T-cell (primary cell): ENCODE data around the gene NUSAP1. TPM values are rescaled to one million over a fixed set of nuclear protein-coding genes. Genes with fewer than 3 reads are reported as not detected.
A peak's percentile ranks its signal among the peaks of the same experiment; 100 is the strongest.

Experiments
- ATAC-seq, 4 experiments: fragments of 200-7000 bp in 3 of 4; fragments of 150-1000 bp in 1 of 4; cut with Tn5 transposase; replicated peaks in 1 of 4; 1 replicate in 3 of 4; 2 replicates in 1 of 4; pipeline ENCODE4 v1.10.0; 2021; ENCODE audit warnings: moderate library complexity in 3 of 4, mild to moderate bottlenecking in 2 of 4, moderate number of reproducible peaks in 1 of 4
- CTCF ChIA-PET, 2 donors: fragments of 300-600 bp; sonication (Branson Sonifier 250); formaldehyde crosslinking; loops; one replicate each; lab custom pipeline; 2022; ENCODE audit warnings: antibody characterized with exemption in 2 of 2; lab: Charles Lee
- POLR2A ChIA-PET, 2 donors: fragments of 300-600 bp; sonication (Branson Sonifier 250); formaldehyde crosslinking; loops; one replicate each; lab custom pipeline; 2022; ENCODE audit warnings: antibody characterized with exemption in 2 of 2; lab: Charles Lee
- DNase-seq, 35 experiments: peaks; one replicate each; pipeline versions ENCODE4 v3.0.0 to v3.0.0-alpha.2; 2013 to 2023
- H3K27ac ChIP-seq: one replicate; pipeline ENCODE4 v1.5.1; 2013; ENCODE audit warnings: low read length
- H3K27me3 ChIP-seq, 2 experiments: replicated peaks in 1 of 2; 1 replicate in 1 of 2; 2 replicates in 1 of 2; pipeline versions ENCODE4 v1.6.1 to v1.7.0; 2013; ENCODE audit warnings: low read length in 1 of 2, mixed read lengths in 1 of 2; ENCODE audit not compliant: control insufficient read depth in 2 of 2, insufficient read depth in 2 of 2; ENCODE audit errors: extremely low read depth in 1 of 2
- H3K36me3 ChIP-seq, 2 donors: 1 replicate in 1 of 2; 2 replicates in 1 of 2; pipeline versions ENCODE4 v1.6.1 to v1.7.0; 2013; ENCODE audit warnings: low read length in 1 of 2; ENCODE audit not compliant: control insufficient read depth in 2 of 2, insufficient read depth in 1 of 2; ENCODE audit errors: extremely low read depth in 1 of 2
- H3K4me1 ChIP-seq, 2 experiments: 1 replicate in 1 of 2; 2 replicates in 1 of 2; pipeline versions ENCODE4 v1.6.1 to v1.7.0; 2013; ENCODE audit warnings: low read length in 2 of 2, mixed read lengths in 1 of 2; ENCODE audit not compliant: insufficient read depth in 2 of 2, control insufficient read depth in 1 of 2; ENCODE audit errors: extremely low read depth in 1 of 2
- H3K4me3 ChIP-seq, 2 donors: 1 replicate in 1 of 2; 2 replicates in 1 of 2; pipeline versions ENCODE4 v1.5.1 to v1.7.0; 2013; ENCODE audit warnings: mild to moderate bottlenecking in 2 of 2, low read length in 1 of 2, moderate library complexity in 1 of 2; ENCODE audit not compliant: control insufficient read depth in 1 of 2; ENCODE audit errors: extremely low read depth in 1 of 2
- H3K9me3 ChIP-seq: 2 replicates; pipeline ENCODE4 v1.7.0; 2013
- H3K27ac Mint-ChIP-seq, 2 donors: one replicate each; pipeline ENCODE4 v1.8.0; 2020 to 2021; ENCODE audit warnings: mild to moderate bottlenecking in 2 of 2, mixed read lengths in 2 of 2
- H3K27me3 Mint-ChIP-seq, 2 donors: one replicate each; pipeline ENCODE4 v1.8.0; 2021 to 2022; ENCODE audit warnings: mixed read lengths in 2 of 2
- H3K36me3 Mint-ChIP-seq: one replicate; pipeline ENCODE4 v1.8.0; 2021; ENCODE audit warnings: mixed read lengths
- H3K4me1 Mint-ChIP-seq, 3 donors: one replicate each; pipeline ENCODE4 v1.8.0; 2020 to 2022; ENCODE audit warnings: mixed read lengths in 3 of 3, mild to moderate bottlenecking in 1 of 3
- H3K4me3 Mint-ChIP-seq, 3 donors: one replicate each; pipeline ENCODE4 v1.8.0; 2020 to 2022; ENCODE audit warnings: mild to moderate bottlenecking in 3 of 3, mixed read lengths in 3 of 3, moderate library complexity in 3 of 3
- H3K9me3 Mint-ChIP-seq, 3 donors: one replicate each; pipeline ENCODE4 v1.8.0; 2020 to 2022; ENCODE audit warnings: mixed read lengths in 3 of 3
- WGBS: methylation state at CpG from one replicate; pipeline ENCODE4 v1.1.5; 2013; ENCODE audit warnings: missing lambda C conversion rate; ENCODE audit not compliant: insufficient coverage; 5-methylcytosine and 5-hydroxymethylcytosine counted together
- total RNA-seq, 35 experiments: library from RNA in 6 of 35; stranded (reverse) in 6 of 35; fragments of 120-200 nt in 1 of 35; gene quantifications; one replicate each; pipeline versions ENCODE4 v1.2.1 to v1.2.4 and lab custom pipeline; 2013 to 2026

Gene NUSAP1
- total RNA-seq, 5 donors from 2014 or later (not counting 1 experiment from before 2014, with no cell fraction given) = 5.4 to 9.4 (median 7.0) TPM

DNA sequence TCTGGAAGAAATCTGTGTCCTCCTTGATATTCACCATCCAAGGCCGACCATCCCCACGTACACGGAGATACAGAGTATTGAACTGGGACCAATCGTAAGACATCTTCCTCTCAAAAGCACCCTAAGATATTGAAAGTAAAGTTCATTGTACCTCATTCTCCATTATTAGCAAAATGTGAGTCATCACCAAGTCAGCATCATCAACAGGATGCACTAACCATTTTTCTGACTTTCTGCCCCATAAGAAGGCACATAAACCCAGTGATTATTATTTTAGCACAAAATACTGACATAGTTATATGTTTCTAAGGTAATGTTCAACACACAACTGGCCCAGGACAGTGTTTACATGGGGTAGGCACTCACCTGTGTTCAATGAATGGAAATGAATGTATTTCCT lies 62.2 kb downstream of the NUSAP1 start:
- ATAC-seq (no peak), DNase-seq (no peak)
- H3K27ac ChIP-seq = no peak overlapping the region
- no peak overlapping the region for H3K4me3 Mint-ChIP-seq
- H3K9me3 Mint-ChIP-seq = no peaks in the 10 kb centered on the region
- H3K9me3 ChIP-seq = no peaks in the 10 kb centered on the region
- H3K4me1 ChIP-seq = no peaks in the 10 kb centered on the region
- POLR2A ChIA-PET = no interaction called here
- no peaks in the 10 kb centered on the region for H3K27me3 ChIP-seq
- H3K4me1 Mint-ChIP-seq = peaks cover 18 to 22% (median 20%) of the 10 kb centered on the region in 3 donors
- CTCF ChIA-PET = no interaction called here
- no peak overlapping the region for H3K4me3 ChIP-seq
- H3K36me3 Mint-ChIP-seq = peaks cover 24% of the 10 kb centered on the region
- no peak overlapping the region for H3K27ac Mint-ChIP-seq
- H3K36me3 ChIP-seq = peaks cover 7 to 27% of the 10 kb centered on the region in 2 donors
- no CpG with 5 or more reads among the region's 4 CpGs for WGBS
- H3K27me3 Mint-ChIP-seq = no peaks in the 10 kb centered on the region

DNA sequence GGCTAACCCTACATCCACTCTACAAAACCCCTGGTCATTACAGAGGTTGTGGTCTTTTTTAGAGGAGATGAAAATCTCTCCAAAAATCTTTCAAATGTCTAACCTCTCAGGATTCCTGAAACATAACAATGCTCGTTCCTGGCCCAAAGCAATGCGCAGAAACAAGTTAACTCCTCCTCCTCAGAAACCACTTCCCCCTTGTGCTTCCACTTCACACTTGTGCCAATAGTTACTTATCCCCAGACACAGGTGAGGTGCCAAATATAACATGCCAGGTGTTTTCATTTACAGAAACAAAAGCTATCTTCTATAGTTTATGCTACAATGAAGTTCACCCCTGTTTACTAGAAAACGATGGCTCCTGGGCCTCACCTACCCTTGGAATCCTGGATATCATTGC lies 63.4 kb downstream of the NUSAP1 start:
- Mint-ChIP-seq H3K4me3 (peak overlapping the region in 1 of 3 donors; percentile 40), H3K27ac (peak overlapping the region in 1 of 2 donors; percentile 47)
- peaks cover 7 to 27% of the 10 kb centered on the region in 2 donors for H3K36me3 ChIP-seq

GRCh38 chr15:41401904-41402267 lies 69.2 kb downstream of the NUSAP1 start:
- no peaks in the 10 kb centered on the region for H3K9me3 Mint-ChIP-seq
- H3K27ac Mint-ChIP-seq = peak overlapping the region; percentile 92 to 95
- Histone ChIP-seq H3K27me3 (no peaks in the 10 kb centered on the region), H3K36me3 (no peaks in the 10 kb centered on the region), H3K27ac (peak overlapping the region; percentile 78), H3K9me3 (no peaks in the 10 kb centered on the region), H3K4me3 (peak overlapping the region; percentile 82 to 94), H3K4me1 (peaks cover 2 to 19% of the 10 kb centered on the region in 2 experiments)
- ChIA-PET POLR2A (no interaction called here), CTCF (no interaction called here)
- ATAC-seq (peak in 2 of 4 experiments; percentile 11 to 14), DNase-seq (no peak)
- no peaks in the 10 kb centered on the region for H3K36me3 Mint-ChIP-seq
- WGBS = 0% methylated on average over 1 of the region's 9 CpGs
- peak overlapping the region; percentile 91 to 92 (median 91) for H3K4me3 Mint-ChIP-seq
- peaks cover 20 to 24% (median 20%) of the 10 kb centered on the region in 3 donors for H3K4me1 Mint-ChIP-seq
- no peaks in the 10 kb centered on the region for H3K27me3 Mint-ChIP-seq

More for the DNA sequence above, 63.4 kb downstream of the NUSAP1 start:
- peaks cover 24% of the 10 kb centered on the region for H3K36me3 Mint-ChIP-seq
- no peaks in the 10 kb centered on the region for H3K27me3 Mint-ChIP-seq
- H3K4me1 Mint-ChIP-seq = peaks cover 22 to 25% (median 22%) of the 10 kb centered on the region in 3 donors
- DNase-seq (no peak), ATAC-seq (no peak)
- ChIA-PET POLR2A (no interaction called here), CTCF (interaction anchor here in 1 of 2 donors (0.7 kb wide), 1 partner anchor 49 kb away, joined by 3 read pairs; no protein-coding TSS in a partner anchor)
- 79% methylated on average over 3 of the region's 3 CpGs for WGBS
- no peaks in the 10 kb centered on the region for H3K9me3 ChIP-seq
- no peak overlapping the region for H3K27ac ChIP-seq
- no peaks in the 10 kb centered on the region for H3K9me3 Mint-ChIP-seq
- H3K27me3 ChIP-seq = no peaks in the 10 kb centered on the region
- H3K4me3 ChIP-seq = no peak overlapping the region
- peaks cover 0 to 4% of the 10 kb centered on the region in 2 experiments for H3K4me1 ChIP-seq

- Mint-ChIP-seq H3K27me3 (no peaks in the 10 kb centered on the region), H3K27ac (no peak overlapping the region), H3K4me3 (no peak overlapping the region), H3K4me1 (peaks cover 11 to 20% (median 15%) of the 10 kb centered on the region in 3 donors), H3K9me3 (no peaks in the 10 kb centered on the region), H3K36me3 (no peaks in the 10 kb centered on the region)
- Histone ChIP-seq H3K9me3 (no peaks in the 10 kb centered on the region), H3K27me3 (no peaks in the 10 kb centered on the region), H3K4me3 (no peak overlapping the region), H3K27ac (no peak overlapping the region), H3K4me1 (peaks cover 0 to 8% of the 10 kb centered on the region in 2 experiments), H3K36me3 (no peaks in the 10 kb centered on the region)
- 81% methylated on average over 4 of the region's 5 CpGs for WGBS
- no peak for ATAC-seq
- DNase-seq = no peak
- ChIA-PET POLR2A (no interaction called here), CTCF (interaction anchor here in 1 of 2 donors (1.3 kb wide), 1 partner anchor 274 kb away, joined by 4 read pairs; no protein-coding TSS in a partner anchor)
Observed at GRCh38 chr15:41407341-41407740, 74.7 kb downstream of the NUSAP1 start.

GRCh38 chr15:41408234-41408641 lies 75.6 kb downstream of the NUSAP1 start:
- Mint-ChIP-seq H3K9me3 (no peaks in the 10 kb centered on the region), H3K27me3 (no peaks in the 10 kb centered on the region), H3K4me1 (peaks cover 6 to 15% (median 9%) of the 10 kb centered on the region in 3 donors), H3K27ac (no peak overlapping the region), H3K4me3 (no peak overlapping the region), H3K36me3 (no peaks in the 10 kb centered on the region)
- Histone ChIP-seq H3K36me3 (no peaks in the 10 kb centered on the region), H3K27me3 (no peaks in the 10 kb centered on the region), H3K4me3 (no peak overlapping the region), H3K9me3 (no peaks in the 10 kb centered on the region), H3K27ac (no peak overlapping the region), H3K4me1 (peaks cover 0 to 3% of the 10 kb centered on the region in 2 experiments)
- WGBS = 85% methylated on average over 2 of the region's 2 CpGs
- DNase-seq (no peak), ATAC-seq (no peak)
- POLR2A ChIA-PET = no interaction called here
- CTCF ChIA-PET = interaction anchor here in 1 of 2 donors (1.3 kb wide), 1 partner anchor 273 kb away, joined by 4 read pairs; no protein-coding TSS in a partner anchor

GRCh38 chr15:41411031-41411430 lies 78.3 kb downstream of the NUSAP1 start:
- Mint-ChIP-seq H3K4me3 (no peak overlapping the region), H3K36me3 (no peaks in the 10 kb centered on the region), H3K27ac (no peak overlapping the region), H3K27me3 (no peaks in the 10 kb centered on the region), H3K9me3 (no peaks in the 10 kb centered on the region), H3K4me1 (peaks cover 5 to 9% (median 7%) of the 10 kb centered on the region in 3 donors)
- Histone ChIP-seq H3K36me3 (no peaks in the 10 kb centered on the region), H3K9me3 (no peaks in the 10 kb centered on the region), H3K27ac (no peak overlapping the region), H3K27me3 (no peaks in the 10 kb centered on the region), H3K4me3 (no peak overlapping the region), H3K4me1 (peaks cover 0 to 6% of the 10 kb centered on the region in 2 experiments)
- ChIA-PET POLR2A (interaction anchor here in 1 of 2 donors (0.5 kb wide), 1 partner anchor 8 kb away, joined by 13 read pairs; no protein-coding TSS in a partner anchor), CTCF (interaction anchor here in 1 of 2 donors (0.5 kb wide), 1 partner anchor 1773 kb away, joined by 3 read pairs; no protein-coding TSS in a partner anchor)
- DNase-seq (no peak), ATAC-seq (no peak)
- no CpG with 5 or more reads among the region's 2 CpGs for WGBS
